Measurements from ENCODE around the gene KMT2C. TPM values are rescaled to one million over a fixed set of nuclear protein-coding genes. Genes with fewer than 3 reads are reported as not detected.

KMT2C gene
- total RNA-seq, 3 donors from 2014 or later: 79.6 to 121 (median 102) TPM

DNA sequence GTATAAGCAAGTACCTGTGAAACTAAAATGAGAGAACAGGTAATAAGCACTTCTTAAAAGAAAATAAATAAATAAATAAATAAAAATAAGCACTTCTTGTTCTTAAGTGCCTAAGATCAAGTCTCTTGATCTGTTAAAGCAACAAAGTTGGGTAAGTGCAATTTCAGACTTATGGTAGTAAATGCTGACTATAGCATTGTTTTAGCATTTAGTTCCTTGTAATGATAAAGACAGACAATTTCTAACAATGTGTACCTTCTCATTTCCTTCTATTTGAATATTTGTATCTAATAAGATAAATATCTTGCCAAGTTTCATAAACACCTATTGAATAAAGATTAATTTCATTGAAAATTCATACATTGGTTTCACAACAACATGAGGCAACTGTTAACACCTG, 323.0 kb downstream of the KMT2C start:
- no peak for TF ChIP-seq CTCF (IDR thresholded peaks at IDR 0.05)
- no peaks in the 10 kb centered on the region for H3K9me3 ChIP-seq
- H3K4me1 ChIP-seq (ENCODE audit: low read depth): no peaks in the 10 kb centered on the region
- ATAC-seq: no peak
- no peaks in the 10 kb centered on the region for H3K36me3 ChIP-seq (ENCODE audit: low read depth)
- DNase-seq: no peak
- intact Hi-C loops (cut with DNase I, micrococcal nuclease): no loop called here
- H3K4me3 ChIP-seq: no peak overlapping the region

DNA sequence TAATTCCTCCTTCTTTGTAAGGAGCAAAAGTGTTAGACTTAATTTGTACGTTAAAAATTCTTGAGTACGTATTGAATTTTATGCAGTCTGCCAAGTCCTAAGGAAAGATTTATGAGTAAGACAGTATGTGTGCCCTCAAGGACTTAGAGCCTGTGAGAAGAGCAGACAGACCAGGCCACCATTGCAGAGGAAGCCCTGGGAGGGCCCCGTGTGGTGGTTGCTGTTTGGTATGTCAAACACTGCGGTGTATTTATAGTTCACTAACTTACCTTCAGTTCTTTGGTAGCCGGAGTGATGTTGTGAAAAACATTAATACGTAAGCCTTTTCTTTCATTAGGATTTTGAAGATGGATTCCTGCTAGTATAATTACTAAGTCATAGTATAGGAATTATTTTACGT, 327.4 kb downstream of the KMT2C start:
- H3K36me3 ChIP-seq (ENCODE audit: low read depth): no peaks in the 10 kb centered on the region
- TF ChIP-seq CTCF (IDR thresholded peaks at IDR 0.05): no peak
- no peak for ATAC-seq
- DNase-seq: no peak
- no peaks in the 10 kb centered on the region for H3K4me1 ChIP-seq (ENCODE audit: low read depth)
- no peak overlapping the region for H3K4me3 ChIP-seq
- no peaks in the 10 kb centered on the region for H3K9me3 ChIP-seq
- intact Hi-C loops (cut with DNase I, micrococcal nuclease): no loop called here

- no peaks in the 10 kb centered on the region for H3K36me3 ChIP-seq (ENCODE audit: low read depth)
- intact Hi-C loops (cut with DNase I, micrococcal nuclease): no loop called here
Measured at GRCh38 chr7:152107945-152108344, 327.9 kb downstream of the KMT2C start.

GRCh38 chr7:152106990-152107389, 328.8 kb downstream of the KMT2C start:
- ATAC-seq (no peak), DNase-seq (no peak)
- Histone ChIP-seq H3K9me3 (no peaks in the 10 kb centered on the region), H3K4me1 (ENCODE audit: low read depth) (no peaks in the 10 kb centered on the region), H3K36me3 (ENCODE audit: low read depth) (no peaks in the 10 kb centered on the region), H3K4me3 (no peak overlapping the region)
- TF ChIP-seq CTCF (IDR thresholded peaks at IDR 0.05): no peak
- intact Hi-C loops (cut with DNase I, micrococcal nuclease): no loop called here

More at GRCh38 chr7:152107945-152108344, 327.9 kb downstream of the KMT2C start:
- Histone ChIP-seq H3K9me3 (no peaks in the 10 kb centered on the region), H3K4me1 (ENCODE audit: low read depth) (no peaks in the 10 kb centered on the region), H3K4me3 (no peak overlapping the region)
- no peak for ATAC-seq
- DNase-seq: no peak
- no peak for TF ChIP-seq CTCF (IDR thresholded peaks at IDR 0.05)

DNA sequence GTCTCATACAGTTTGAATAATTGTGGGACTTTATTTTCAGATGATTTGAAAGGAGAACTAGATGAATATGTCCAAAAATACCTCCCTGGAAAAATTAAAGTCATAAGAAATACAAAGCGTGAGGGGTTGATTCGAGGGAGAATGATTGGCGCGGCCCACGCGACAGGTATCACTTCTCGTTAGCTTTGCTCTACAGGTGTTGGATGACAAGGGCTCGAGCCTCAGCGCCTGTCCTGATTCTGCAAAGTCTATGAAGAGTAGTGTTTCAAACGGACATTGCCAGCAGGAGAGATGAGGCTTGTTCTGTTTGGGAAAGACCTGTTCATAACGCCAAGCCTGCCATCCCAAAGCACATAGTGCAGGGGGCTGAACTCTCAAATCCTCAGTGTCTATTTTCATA, 330.6 kb downstream of the KMT2C start:
- H3K9me3 ChIP-seq: no peaks in the 10 kb centered on the region
- no peak for TF ChIP-seq CTCF (IDR thresholded peaks at IDR 0.05)
- DNase-seq (no peak), ATAC-seq (no peak)
- no peaks in the 10 kb centered on the region for H3K4me1 ChIP-seq (ENCODE audit: low read depth)
- intact Hi-C loops (cut with DNase I, micrococcal nuclease): no loop called here
- H3K4me3 ChIP-seq: no peak overlapping the region
- no peaks in the 10 kb centered on the region for H3K36me3 ChIP-seq (ENCODE audit: low read depth)

DNA sequence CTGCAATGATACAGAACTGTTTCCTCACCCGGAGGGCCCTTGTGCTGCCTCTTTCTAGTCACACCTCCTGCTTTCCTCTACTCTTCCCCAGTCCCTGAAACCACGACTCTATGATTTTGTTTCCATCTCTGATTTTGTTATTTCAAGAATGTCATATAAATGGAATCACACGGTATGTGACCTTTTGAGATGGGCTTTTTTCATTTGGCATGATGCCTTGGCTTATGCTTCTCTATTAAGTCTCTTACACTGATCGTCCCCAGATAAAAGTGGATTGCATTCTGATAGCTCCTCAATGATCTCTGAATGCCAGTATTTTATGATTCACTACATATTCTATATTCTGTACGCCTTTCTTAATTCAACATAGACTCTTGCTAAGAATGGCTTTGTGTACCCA, 332.1 kb downstream of the KMT2C start:
- no peaks in the 10 kb centered on the region for H3K36me3 ChIP-seq (ENCODE audit: low read depth)
- DNase-seq (no peak), ATAC-seq (no peak)
- H3K4me3 ChIP-seq: no peak overlapping the region
- no peak for TF ChIP-seq CTCF (IDR thresholded peaks at IDR 0.05)
- H3K9me3 ChIP-seq: no peaks in the 10 kb centered on the region
- H3K4me1 ChIP-seq (ENCODE audit: low read depth): no peaks in the 10 kb centered on the region
- intact Hi-C loops (cut with DNase I, micrococcal nuclease): no loop called here

All from mucosa of descending colon (tissue), 3 donors.